Measurements from ENCODE around the gene FIBP.
A peak's percentile ranks its signal among the peaks of the same experiment; 100 is the strongest.

Gene FIBP

DNA sequence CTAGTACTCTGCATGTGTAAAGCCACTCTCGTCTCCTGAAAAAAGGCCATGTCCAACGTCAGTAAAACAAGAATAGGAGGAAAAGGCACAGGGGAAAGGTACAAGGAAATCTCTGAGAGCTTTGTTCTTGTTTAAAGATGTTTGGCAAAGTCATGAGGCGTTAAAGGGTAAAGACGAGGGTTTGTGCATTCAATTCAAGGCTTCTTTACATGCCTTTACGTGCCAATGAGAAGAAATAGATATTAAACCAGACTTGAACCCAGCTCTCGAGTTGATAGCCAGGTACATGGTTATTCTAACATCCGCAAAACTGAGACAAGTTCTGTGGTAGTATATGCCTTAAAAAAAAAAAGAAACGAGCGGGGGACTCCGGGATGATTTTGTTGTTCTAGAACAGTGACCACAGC lies 29.6 kb downstream of the FIBP start:
- DNase-seq (ENCODE audit: low read depth in 2 of 2) = no peak
- TF ChIP-seq, protein P1, sequence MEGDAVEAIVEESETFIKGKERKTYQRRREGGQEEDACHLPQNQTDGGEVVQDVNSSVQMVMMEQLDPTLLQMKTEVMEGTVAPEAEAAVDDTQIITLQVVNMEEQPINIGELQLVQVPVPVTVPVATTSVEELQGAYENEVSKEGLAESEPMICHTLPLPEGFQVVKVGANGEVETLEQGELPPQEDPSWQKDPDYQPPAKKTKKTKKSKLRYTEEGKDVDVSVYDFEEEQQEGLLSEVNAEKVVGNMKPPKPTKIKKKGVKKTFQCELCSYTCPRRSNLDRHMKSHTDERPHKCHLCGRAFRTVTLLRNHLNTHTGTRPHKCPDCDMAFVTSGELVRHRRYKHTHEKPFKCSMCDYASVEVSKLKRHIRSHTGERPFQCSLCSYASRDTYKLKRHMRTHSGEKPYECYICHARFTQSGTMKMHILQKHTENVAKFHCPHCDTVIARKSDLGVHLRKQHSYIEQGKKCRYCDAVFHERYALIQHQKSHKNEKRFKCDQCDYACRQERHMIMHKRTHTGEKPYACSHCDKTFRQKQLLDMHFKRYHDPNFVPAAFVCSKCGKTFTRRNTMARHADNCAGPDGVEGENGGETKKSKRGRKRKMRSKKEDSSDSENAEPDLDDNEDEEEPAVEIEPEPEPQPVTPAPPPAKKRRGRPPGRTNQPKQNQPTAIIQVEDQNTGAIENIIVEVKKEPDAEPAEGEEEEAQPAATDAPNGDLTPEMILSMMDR (IDR thresholded peaks at IDR 0.05; ENCODE audit: low read depth, low read length) = no peak
- H3K4me3 ChIP-seq (replicated peaks in 1 of 2; ENCODE audit: low read depth in 2 of 2, low read length in 2 of 2) = peak overlapping the region; percentile 74 to 95

DNA sequence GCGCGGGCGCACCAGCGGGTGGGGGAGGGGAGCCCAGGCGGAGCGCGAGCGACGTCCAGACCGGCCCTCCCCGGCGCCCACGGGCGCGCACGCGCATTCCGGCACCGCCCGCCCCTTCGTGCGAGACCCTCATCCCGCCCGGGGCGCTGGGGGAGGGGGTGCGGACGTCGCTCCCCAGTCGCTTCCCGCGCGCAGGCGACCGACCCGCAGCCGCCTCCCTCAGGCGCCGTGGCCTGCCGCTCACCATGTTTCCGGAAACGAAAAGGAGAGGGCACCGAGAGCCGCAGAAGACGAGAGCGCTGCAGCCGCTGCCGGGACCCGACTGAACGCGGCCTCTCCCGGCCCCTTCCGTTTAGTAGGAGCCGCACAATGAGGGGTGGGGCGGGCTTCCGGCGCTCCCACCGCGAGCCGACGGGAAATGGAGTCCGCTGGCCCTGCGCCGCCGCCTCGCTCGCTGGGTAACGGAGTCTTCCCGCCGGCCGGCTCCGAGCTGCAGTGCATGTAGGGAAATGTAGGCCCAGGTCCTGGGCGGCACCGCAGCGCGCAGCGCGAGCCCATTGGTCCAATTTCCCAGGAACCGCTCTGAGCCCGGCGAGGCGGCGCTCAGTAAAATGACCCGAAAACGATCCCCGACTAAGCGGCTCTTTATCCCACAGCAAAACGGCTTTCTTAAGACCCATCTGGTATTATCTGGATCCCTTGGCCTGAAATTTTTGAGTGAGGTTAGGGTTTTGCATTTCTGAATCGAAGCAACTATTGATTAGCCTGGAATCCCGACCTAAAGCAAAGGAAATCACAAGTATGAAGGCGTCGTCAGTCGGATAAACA lies 30.2 kb downstream of the FIBP start, which contains the start of gene CFL1:
Gene CFL1 (minus strand): TSS at position 328 of the 828 bp plus-strand sequence. CDS start 81 bp downstream, at position 247.
- TF ChIP-seq, protein P1 (IDR thresholded peaks at IDR 0.05; ENCODE audit: low read depth, low read length) = no peak
- DNase-seq (ENCODE audit: low read depth in 2 of 2) = peak; percentile 98 to 99
- peak within 1 kb of the TSS; percentile 95 to 99 for H3K4me3 ChIP-seq (replicated peaks in 1 of 2; ENCODE audit: low read depth in 2 of 2, low read length in 2 of 2)

DNA sequence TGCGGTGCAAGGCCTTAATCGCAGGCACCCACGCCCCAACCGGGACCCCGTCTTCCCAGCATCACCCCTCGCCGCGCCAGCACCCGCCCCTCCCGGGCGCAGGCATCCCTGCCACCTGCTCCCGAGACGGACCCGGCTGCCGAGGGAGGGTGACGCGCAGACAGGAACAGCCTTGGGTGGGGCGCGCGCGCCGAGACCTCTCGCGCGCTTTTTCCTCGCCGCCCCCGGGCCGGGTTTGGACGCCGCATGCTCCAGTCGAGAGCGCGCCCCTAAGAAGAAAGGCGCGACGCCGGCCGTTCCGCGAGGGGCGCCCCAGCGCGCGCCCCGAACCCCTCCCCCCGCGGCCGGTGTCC lies 30.8 kb downstream of the FIBP start:
- TF ChIP-seq, protein P1 (IDR thresholded peaks at IDR 0.05; ENCODE audit: low read depth, low read length) = no peak
- DNase-seq (ENCODE audit: low read depth in 2 of 2) = no peak
- peak overlapping the region; percentile 92 to 99 for H3K4me3 ChIP-seq (replicated peaks in 1 of 2; ENCODE audit: low read depth in 2 of 2, low read length in 2 of 2)

DNA sequence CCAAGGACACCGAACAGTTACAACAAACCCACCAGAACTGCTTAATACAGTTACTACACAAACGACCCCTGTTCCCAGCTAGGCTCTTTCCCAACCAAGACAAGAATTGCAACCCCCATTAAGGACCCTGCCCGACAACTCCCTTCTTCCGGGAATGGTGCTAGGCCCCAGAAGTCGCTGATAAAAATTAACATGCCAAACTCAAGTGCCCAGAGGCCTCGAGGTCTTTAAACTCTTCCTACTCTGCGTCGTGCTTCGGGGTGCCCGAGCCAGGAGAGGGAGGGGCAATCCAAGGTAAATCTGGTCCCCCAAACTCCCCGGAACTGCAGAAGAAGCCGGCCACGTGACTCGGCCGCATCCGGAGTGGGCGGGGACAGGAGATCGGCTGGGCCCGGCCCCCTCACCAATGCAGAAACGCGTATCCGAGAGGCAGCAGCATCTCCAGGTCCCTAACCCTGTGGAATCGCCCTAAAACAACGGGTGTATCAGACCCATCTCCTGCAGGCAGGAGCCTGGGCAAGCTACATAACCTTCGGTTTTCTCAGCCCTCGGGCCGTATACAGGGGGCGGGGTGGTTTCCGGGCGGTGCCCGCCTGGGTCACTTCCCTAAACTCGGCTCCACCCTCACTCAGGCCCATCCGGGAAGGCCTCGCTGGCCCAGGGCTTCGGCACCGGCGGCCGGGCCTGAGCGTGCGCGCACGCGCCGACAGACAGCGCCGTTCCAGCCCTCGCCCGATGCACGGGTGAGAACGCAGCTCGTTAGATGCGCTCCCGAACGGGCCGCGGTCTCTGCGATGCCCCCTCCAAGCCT lies 31.4 kb downstream of the FIBP start:
- peak; percentile 68 to 73 for DNase-seq (ENCODE audit: low read depth in 2 of 2)
- TF ChIP-seq, protein P1 (IDR thresholded peaks at IDR 0.05; ENCODE audit: low read depth, low read length) = no peak
- H3K4me3 ChIP-seq (replicated peaks in 1 of 2; ENCODE audit: low read depth in 2 of 2, low read length in 2 of 2) = peak overlapping the region; percentile 92 to 99

DNA sequence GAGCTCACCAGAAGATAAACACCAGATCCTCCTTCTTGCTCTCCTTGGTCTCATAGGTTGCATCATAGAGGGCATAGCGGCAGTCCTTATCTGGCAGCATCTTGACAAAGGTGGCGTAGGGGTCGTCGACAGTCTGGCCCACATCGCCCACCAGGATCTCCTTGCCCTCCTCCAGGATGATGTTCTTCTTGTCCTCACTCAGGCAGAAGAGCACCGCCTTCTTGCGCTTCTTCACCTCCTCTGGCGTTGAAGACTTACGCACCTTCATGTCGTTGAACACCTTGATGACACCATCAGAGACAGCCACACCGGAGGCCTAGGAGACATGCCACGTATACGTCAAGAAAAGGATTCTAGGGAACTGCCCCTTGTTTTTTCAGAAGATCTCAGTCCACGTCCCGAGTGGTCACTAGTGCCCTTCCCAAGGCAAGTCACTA lies 32.3 kb downstream of the FIBP start:
- H3K4me3 ChIP-seq (replicated peaks in 1 of 2; ENCODE audit: low read depth in 2 of 2, low read length in 2 of 2) = peak overlapping the region; percentile 92 to 99
- DNase-seq (ENCODE audit: low read depth in 2 of 2) = no peak
- TF ChIP-seq, protein P1 (IDR thresholded peaks at IDR 0.05; ENCODE audit: low read depth, low read length) = no peak

DNA sequence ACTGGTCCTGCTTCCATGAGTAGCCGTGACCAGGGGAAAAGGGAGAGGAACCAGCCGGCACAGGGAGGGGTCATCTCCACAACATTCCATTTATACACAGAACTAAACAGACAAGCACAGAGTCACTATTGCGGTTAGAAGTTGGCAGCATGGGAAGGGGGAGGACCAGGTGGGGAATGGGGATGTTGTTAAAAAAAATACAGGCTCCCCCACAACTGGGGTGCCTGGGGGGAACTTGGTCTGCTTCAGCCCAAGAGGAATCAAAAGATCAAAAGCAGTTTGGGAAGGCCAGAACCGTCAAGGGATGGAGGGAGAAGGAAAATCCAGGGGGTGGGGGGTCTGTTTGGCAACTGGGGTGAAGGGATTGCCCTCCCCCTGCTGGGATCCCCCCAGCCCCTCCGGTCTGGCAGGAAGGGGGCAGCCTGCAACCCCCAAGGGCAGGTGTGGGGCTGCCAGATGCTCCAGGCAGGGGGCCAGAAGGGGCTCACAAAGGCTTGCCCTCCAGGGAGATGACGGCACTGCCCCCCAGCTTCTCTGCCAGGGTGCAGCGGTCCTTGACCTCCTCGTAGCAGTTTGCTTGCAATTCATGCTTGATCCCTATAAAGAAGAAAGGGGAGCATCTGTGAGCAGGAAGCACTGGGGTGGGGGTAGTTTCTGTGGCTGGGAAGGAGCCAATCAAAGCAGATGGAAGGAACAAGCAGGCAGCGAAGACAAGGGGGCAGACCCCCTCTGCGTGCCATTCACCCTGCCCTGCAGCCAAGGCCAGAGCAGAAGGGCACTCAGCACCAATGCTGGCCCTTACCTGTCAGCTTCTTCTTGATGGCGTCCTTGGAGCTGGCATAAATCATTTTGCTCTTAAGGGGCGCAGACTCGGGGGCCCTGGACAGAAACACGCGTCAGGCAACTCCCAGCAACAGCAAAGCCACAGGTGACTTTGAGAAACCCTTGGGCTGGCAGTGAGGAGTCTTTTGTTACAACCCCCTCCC lies 33.1 kb downstream of the FIBP start:
- no peak for DNase-seq (ENCODE audit: low read depth in 2 of 2)
- peak overlapping the region in 1 of 2 donors; percentile 99 for H3K4me3 ChIP-seq (replicated peaks in 1 of 2; ENCODE audit: low read depth in 2 of 2, low read length in 2 of 2)
- TF ChIP-seq, protein P1 (IDR thresholded peaks at IDR 0.05; ENCODE audit: low read depth, low read length) = no peak
